ENCODE data around the gene CEP120.

The CEP120 gene

DNA sequence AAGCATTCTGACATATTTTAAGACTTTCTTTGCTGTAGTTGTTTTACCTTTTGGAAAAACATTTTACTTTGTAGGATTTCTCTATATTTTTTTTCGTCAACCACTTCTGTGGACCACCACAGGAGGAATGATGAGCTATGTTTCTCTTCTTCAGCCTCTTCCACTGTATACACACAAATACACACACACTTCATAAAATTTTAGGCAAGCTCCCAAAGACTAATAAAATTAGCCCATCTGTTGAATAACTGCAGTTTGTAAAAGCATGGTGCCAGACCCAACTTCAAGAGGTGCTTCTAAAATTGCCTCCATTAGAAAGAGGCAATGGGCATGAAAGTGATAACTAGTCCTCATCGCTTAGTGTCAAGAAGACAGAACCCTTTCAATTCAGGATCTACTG is 4.1 kb upstream of the CEP120 start:
- no peaks in the 10 kb centered on the region for H3K27me3 ChIP-seq (replicated peaks; ENCODE audit: control insufficient read depth, insufficient read depth, low read length)
- no peaks in the 10 kb centered on the region for H3K36me3 ChIP-seq (ENCODE audit: control insufficient read depth, insufficient read depth, low read length)
- DNase-seq (ENCODE audit: extremely low read depth, insufficient read length): no peak
- TF ChIP-seq, protein P1, sequence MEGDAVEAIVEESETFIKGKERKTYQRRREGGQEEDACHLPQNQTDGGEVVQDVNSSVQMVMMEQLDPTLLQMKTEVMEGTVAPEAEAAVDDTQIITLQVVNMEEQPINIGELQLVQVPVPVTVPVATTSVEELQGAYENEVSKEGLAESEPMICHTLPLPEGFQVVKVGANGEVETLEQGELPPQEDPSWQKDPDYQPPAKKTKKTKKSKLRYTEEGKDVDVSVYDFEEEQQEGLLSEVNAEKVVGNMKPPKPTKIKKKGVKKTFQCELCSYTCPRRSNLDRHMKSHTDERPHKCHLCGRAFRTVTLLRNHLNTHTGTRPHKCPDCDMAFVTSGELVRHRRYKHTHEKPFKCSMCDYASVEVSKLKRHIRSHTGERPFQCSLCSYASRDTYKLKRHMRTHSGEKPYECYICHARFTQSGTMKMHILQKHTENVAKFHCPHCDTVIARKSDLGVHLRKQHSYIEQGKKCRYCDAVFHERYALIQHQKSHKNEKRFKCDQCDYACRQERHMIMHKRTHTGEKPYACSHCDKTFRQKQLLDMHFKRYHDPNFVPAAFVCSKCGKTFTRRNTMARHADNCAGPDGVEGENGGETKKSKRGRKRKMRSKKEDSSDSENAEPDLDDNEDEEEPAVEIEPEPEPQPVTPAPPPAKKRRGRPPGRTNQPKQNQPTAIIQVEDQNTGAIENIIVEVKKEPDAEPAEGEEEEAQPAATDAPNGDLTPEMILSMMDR (IDR thresholded peaks at IDR 0.05; ENCODE audit: insufficient read depth, low read length, poor library complexity, severe bottlenecking): no peak
- H3K4me3 ChIP-seq (replicated peaks; ENCODE audit: low read depth, low read length): no peak overlapping the region

DNA sequence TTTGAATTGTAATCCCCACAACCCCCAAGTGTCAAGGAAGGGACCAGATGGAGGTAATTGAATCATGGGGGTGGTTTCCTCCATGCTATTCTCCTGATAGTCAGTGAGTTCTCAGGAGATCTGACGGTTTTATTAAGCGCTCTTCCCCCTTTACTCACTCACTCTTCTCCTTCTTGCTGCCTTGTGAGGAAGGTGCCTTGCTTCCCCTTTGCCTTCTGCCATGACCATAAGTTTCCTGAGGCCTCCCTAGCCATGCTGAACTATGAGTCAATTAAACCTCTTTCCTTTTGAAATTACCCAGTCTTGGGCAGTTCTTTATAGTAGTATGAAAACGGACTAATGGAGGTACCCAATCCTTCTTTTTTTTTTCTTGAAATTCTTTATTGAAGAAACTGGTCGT is 2.2 kb upstream of the CEP120 start:
- TF ChIP-seq, protein P1 (IDR thresholded peaks at IDR 0.05; ENCODE audit: insufficient read depth, low read length, poor library complexity, severe bottlenecking): no peak
- no peak for DNase-seq (ENCODE audit: extremely low read depth, insufficient read length)
- no peaks in the 10 kb centered on the region for H3K36me3 ChIP-seq (ENCODE audit: control insufficient read depth, insufficient read depth, low read length)

DNA sequence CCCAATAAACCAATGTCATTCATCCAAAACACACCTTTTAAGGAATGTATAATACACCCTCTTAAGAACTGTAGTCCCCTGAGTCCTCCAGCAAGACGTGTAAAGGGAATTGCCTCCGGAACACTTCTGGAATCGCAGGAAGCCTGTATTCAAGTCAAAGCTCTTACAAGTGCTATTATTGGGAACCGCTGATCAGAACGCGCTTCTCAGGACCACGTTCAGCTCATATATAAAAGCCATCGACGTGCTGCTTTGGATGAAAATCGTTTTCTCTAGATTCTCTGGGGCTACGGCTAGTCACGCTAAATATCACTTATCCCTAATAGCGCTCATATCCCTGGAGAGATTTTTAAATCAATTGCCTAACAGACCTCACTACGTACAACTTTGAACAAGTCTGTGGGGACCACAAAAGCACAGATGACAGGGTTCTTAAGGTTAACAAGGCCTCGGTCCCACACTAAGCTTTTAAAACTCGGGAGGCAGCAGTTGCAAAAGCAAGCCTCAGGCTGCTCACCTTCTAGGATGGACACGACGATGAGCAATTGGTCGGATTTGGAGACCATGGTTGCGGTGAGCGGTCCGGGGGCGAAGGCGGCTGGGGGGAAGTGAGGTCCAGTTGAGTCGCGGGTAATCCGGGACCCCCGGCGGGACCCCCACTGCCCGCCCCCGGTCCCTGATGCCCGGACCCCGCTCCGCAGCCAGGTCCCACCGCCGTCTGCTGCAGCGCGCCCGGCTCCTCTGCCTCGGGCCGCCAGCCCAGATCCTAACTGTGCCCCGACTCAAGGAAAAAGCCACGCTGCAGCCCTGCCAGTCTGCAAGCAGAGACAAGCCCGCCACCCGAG is 548 bp downstream of the CEP120 start:
- H3K36me3 ChIP-seq (ENCODE audit: control insufficient read depth, insufficient read depth, low read length): no peaks in the 10 kb centered on the region
- TF ChIP-seq, protein P1 (IDR thresholded peaks at IDR 0.05; ENCODE audit: insufficient read depth, low read length, poor library complexity, severe bottlenecking): no peak
- no peaks in the 10 kb centered on the region for H3K27me3 ChIP-seq (replicated peaks; ENCODE audit: control insufficient read depth, insufficient read depth, low read length)
- DNase-seq (ENCODE audit: extremely low read depth, insufficient read length): no peak
- H3K4me3 ChIP-seq (replicated peaks; ENCODE audit: low read depth, low read length): peak overlapping the region; percentile 90

More for the DNA sequence above, 2.2 kb upstream of the CEP120 start:
- Histone ChIP-seq H3K27me3 (replicated peaks; ENCODE audit: control insufficient read depth, insufficient read depth, low read length) (no peaks in the 10 kb centered on the region), H3K4me3 (replicated peaks; ENCODE audit: low read depth, low read length) (no peak overlapping the region)

DNA sequence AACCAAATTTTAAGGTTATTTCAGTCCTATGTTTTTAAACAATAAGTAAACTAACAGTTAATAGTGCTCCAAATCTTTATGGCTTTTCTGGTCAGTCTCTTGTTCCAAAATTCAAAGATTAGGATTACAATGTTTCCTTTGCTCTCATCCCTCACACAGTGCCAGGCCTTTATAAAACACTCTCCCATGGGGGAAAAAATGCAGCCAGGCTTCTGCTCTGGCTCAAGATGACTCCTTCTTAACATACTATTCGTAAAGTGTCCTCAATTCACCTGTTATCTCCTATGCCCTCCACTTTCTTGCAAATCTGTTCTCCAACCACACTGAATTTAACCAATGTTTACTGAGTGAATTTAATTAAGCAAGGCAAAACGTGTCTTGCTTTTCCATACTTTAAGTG is 1.4 kb downstream of the CEP120 start:
- Histone ChIP-seq H3K4me3 (replicated peaks; ENCODE audit: low read depth, low read length) (peak overlapping the region; percentile 90), H3K36me3 (ENCODE audit: control insufficient read depth, insufficient read depth, low read length) (no peaks in the 10 kb centered on the region), H3K27me3 (replicated peaks; ENCODE audit: control insufficient read depth, insufficient read depth, low read length) (no peaks in the 10 kb centered on the region)
- TF ChIP-seq, protein P1 (IDR thresholded peaks at IDR 0.05; ENCODE audit: insufficient read depth, low read length, poor library complexity, severe bottlenecking): no peak
- DNase-seq (ENCODE audit: extremely low read depth, insufficient read length): no peak

DNA sequence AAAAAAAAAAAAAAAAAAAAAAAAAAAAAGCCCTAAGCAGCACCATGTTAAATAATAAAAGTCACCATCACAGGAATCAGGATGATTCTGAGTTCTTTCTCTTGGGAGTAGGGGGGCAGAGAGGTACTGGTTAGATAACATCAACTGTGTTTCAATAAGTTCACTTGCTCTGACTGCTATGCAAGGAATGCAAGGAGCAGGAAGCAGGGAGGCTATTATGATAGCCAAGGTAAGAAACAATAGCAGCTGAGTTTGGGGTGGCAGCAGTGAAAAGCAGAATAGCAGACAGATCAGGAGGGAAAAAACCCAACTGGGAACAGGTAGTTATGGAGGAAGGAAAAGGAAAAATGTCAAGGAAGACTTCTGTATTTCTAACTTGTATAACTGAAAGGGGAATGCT is 8.2 kb downstream of the CEP120 start:
- Histone ChIP-seq H3K4me3 (replicated peaks; ENCODE audit: low read depth, low read length) (no peak overlapping the region), H3K36me3 (ENCODE audit: control insufficient read depth, insufficient read depth, low read length) (peaks cover 5% of the 10 kb centered on the region; the same call in 1 of the 2 replicates), H3K27me3 (replicated peaks; ENCODE audit: control insufficient read depth, insufficient read depth, low read length) (no peaks in the 10 kb centered on the region)
- DNase-seq (ENCODE audit: extremely low read depth, insufficient read length): no peak
- TF ChIP-seq, protein P1 (IDR thresholded peaks at IDR 0.05; ENCODE audit: insufficient read depth, low read length, poor library complexity, severe bottlenecking): no peak
